SU-DHL-6 (cell line): ENCODE data around the gene NLGN1.

ENCODE experiments used
- EZH2phosphoT487 ChIP-seq: fragments of 200-600 bp; sonication (generic), shearing (Covaris generic); conservative IDR thresholded peaks from 2 replicates; pipeline ENCODE4 v1.6.1; 2018; ENCODE audit warnings: mild to moderate bottlenecking, antibody characterized with exemption, low read length, moderate library complexity, mixed read lengths
- TF ChIP-seq, protein P1 (sequence below): fragments of 200-600 bp; sonication (generic); IDR thresholded peaks from one replicate; pipeline ENCODE4 v1.5.1; 2017; ENCODE audit warnings: antibody characterized with exemption, mild to moderate bottlenecking, low read length, moderate library complexity; ENCODE audit not compliant: insufficient read depth, poor library complexity, severe bottlenecking

DNA sequence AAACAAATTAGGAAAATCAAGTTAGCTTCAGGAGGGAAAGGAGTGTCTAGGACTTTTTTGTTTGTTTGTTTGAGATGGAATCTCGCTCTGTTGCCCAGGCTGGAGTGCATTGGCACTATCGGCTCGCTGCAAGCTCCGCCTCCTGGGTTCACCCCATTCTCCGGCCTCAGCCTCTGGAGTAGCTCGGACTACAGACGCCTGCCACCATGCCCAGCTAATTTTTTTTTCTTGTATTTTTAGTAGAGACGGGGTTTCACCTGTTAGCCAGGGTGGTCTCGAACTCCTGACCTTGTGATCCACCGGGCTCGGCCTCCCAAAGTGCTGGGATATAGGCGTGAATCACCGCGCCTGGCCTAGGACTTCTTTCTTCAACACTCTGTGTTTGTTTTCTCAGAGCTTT is 171.1 kb downstream of the NLGN1 start:
- TF ChIP-seq, protein P1, sequence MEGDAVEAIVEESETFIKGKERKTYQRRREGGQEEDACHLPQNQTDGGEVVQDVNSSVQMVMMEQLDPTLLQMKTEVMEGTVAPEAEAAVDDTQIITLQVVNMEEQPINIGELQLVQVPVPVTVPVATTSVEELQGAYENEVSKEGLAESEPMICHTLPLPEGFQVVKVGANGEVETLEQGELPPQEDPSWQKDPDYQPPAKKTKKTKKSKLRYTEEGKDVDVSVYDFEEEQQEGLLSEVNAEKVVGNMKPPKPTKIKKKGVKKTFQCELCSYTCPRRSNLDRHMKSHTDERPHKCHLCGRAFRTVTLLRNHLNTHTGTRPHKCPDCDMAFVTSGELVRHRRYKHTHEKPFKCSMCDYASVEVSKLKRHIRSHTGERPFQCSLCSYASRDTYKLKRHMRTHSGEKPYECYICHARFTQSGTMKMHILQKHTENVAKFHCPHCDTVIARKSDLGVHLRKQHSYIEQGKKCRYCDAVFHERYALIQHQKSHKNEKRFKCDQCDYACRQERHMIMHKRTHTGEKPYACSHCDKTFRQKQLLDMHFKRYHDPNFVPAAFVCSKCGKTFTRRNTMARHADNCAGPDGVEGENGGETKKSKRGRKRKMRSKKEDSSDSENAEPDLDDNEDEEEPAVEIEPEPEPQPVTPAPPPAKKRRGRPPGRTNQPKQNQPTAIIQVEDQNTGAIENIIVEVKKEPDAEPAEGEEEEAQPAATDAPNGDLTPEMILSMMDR, result no peak
- no peak for TF ChIP-seq EZH2phosphoT487
